NOMO-1 treated with dmso at 0.1 percent for 144 hours (cell line): ENCODE data around the gene MT3.
A peak's percentile ranks its signal among the peaks of the same experiment; 100 is the strongest.

Experiments
- DNase-seq: peaks from one replicate; lab custom pipeline; 2025; ENCODE audit not compliant: unreplicated experiment; lab: John Stamatoyannopoulos, UW

Gene MT3

GRCh38 chr16:56589141-56590039 is at the start of gene MT3:
MT3 (plus strand) TSS chr16:56589528; CDS start chr16:56589591, 63 bp downstream.
- DNase-seq: peak; percentile 2

- DNase-seq: no peak
Measured at GRCh38 chr16:56539656-56540055, 49.7 kb upstream of the MT3 start.

DNA sequence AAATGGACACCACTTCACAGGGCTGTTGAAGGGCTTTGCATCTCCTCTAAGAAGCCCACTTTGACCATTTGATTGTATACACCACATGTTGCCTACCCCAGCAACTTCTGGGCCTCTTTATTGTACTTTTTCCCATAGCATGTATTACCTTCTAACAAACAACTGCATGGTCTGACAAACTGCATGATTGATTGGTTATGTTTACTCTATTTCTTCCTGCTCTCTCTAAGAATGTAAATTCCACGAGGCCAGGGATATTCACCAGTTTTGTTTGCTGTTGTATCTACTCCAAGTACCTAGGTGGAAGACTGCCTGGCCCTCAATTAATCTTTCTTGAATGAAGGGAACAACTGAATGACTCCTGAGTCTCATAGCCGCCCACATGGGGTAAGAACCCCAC is 47.3 kb upstream of the MT3 start:
- no peak for DNase-seq

DNA sequence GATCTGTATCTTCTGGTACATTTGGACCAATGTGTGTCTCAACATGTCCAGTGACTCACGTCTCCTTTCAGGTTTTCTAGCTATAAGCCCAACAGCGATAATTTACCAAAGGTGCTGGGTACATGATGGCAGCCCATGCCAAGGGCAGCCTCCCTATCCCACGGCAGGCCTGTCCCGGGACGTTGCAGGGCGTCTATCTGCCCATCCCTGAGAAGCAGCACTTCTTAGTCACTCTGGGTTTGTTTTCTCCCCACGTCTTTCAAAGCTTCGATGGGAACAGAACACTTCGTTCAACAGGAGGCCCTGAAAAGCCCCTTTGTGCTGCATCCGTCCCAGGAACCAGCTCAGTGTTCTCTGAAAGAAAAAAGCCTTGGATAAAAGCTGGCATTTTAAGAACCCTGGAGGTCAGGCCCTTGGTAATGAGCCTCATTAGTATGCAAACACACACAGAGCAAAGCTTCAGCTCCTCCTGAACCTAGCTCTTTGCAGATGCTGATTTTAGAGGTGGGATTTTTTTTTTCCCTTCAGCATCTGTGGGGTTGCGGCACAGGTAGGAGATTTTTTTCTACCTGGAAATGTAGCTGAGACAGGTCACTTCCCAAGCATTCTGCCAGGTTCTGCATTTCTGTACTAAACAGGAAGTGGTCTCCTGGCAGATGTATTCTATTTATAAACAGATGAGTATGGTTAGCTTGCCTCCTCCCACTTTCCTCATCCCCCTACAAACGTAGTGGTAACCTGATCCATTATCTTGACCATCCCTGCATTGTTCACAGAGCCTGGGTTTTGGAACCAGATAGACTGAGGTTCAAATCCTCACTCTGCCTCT is 42.0 kb upstream of the MT3 start:
- DNase-seq: no peak

DNA sequence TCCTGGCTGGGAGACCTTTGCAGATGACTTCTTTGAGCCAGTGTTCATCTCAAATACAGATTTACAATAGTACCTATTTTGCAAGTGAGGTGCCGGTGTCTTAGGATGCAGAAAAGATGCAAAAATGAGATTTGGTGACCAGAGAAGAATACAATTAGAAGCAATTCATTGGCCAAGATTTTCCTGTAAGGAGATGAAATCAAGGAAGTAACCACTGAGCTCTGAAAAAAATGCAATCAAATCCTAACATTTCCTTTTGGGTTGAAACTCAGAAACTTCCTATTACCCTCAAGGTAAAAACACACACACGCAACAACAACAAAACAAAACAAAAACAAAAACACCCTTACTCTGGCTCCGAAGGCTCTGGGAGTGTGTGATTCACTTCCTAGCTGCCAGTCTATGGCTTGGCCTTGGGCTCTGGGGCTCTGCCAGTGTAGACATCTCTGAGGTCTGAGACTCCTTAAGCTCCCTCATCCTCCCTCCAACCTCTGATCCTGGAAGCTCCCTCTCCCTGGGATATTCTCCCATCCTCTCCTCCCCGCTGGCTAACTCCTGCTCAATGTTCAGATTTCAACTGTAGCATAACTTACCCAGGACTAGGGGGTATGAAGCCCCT is 41.3 kb upstream of the MT3 start:
- DNase-seq: no peak

DNA sequence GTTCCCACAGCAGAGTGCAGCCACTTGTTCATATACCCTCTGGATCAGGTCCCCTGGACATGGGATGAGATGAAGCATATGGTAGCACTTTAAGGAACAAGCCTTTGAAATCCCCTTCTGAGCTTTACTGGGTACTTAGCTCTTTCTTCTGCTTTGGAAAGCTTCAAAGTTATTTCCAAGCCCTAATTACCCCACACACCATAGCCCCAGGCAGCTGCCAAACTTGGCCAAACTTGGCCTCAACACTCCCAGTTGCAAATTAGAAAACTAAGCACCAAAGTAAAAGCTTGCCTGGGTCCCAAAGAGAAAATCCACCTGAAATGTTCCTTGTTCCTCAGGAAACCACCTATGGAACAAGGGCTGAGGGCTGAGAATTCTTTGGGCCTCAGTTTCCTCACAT is 40.2 kb upstream of the MT3 start:
- DNase-seq: no peak

GRCh38 chr16:56549744-56550385 is 39.5 kb upstream of the MT3 start:
- no peak for DNase-seq

- DNase-seq: peak; percentile 62
Measured at GRCh38 chr16:56551796-56552738, 37.3 kb upstream of the MT3 start.

DNA sequence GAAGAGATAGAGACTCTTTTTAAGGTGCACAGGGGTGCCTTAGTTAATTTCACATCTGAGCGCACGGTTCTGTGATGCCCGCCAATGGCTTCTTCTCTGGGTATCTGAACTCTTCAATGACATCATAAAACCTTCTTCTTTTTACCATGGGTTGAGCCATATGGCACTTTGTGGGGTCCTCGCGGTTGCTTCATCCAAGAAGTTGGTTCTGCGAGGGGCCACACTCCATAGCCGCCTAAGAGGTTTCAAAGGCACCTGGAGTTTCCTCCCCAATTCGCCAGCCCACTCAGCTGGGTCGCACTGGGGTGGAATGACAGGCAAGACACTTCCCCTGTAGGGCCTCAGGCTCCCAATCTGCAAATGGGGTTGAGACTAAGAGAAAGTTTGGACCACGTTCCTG is 34.9 kb upstream of the MT3 start:
- DNase-seq: no peak

- no peak for DNase-seq
Measured at GRCh38 chr16:56558024-56558747, 31.1 kb upstream of the MT3 start.

DNA sequence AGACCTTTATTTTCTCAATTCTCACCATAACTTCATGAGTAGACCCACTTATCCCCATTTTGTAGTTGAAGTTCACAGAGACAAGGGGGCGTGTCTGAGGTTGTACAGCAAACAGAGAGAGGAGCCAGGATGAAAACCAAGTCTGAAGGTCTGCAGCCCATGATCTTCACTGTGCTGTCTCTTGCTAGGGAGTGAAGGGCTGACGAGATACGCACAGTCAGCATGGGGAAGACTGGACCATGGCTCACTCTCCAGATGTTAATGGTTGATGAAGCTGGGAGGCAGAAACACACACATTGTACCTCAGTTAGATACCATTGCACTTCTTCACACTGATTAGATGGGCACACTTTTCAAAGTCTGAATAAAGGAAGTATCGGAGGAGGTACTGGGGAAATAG is 30.2 kb upstream of the MT3 start:
- DNase-seq: no peak

DNA sequence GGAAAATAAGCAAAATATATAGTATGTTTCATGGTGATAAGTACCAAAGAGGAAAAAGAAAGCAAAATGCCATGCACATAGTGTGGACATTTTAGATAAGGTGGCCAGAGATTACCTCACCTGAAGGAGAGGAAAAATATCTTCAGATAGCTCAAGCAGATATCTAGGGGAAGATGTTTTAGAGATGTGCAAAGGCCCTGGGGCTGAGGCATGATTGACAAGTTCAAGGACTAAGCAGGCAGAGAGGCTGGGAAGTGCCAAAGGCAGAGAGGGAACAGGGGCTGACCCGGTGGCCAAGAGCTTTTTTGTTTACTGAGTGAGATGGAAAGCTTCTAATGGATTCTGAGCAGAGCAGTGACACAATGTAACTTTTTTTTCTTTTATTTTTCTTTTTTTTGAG is 28.9 kb upstream of the MT3 start:
- no peak for DNase-seq

- DNase-seq: no peak
Measured at GRCh38 chr16:56561126-56561525, 28.2 kb upstream of the MT3 start.

GRCh38 chr16:56564793-56565477 is 24.4 kb upstream of the MT3 start, which contains the start of gene MT4:
MT4 (plus strand) TSS chr16:56565073; CDS start chr16:56565129, 56 bp downstream.
- DNase-seq: no peak

GRCh38 chr16:56569971-56570370 is 19.4 kb upstream of the MT3 start:
- no peak for DNase-seq

DNA sequence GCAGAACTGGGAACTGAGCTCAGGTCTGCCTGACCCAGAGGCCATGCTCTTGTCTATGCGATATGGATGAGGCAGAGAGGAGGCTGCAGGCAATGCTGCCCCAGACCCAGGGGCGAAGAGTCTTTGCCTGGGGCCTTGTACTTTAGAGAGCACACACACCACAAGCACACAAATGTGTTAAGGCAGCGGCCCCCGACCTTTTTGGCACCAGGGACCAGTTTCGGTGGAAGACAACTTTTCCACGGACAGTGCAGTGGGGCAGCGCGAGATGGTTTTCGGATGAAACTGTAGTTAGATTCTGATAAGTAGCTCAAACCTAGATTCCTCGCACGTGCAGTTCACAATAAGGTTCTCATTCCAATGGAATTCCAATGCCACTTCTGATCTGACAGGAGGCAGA is 17.8 kb upstream of the MT3 start:
- no peak for DNase-seq

- DNase-seq: no peak
Measured at GRCh38 chr16:56574625-56575024, 14.7 kb upstream of the MT3 start.

GRCh38 chr16:56576585-56577299 is 12.6 kb upstream of the MT3 start:
- peak; percentile 81 for DNase-seq
